ENCODE results near the gene SLC4A1. TPM values are rescaled to one million over a fixed set of nuclear protein-coding genes. Genes with fewer than 3 reads are reported as not detected.

The SLC4A1 gene
- total RNA-seq, 1 experiment from 2014 or later: not detected

- H3K27ac ChIP-seq (ENCODE audit: low read length): peak overlapping the region; percentile 71
- DNase-seq (peak; percentile 82), ATAC-seq (peak; percentile 17)
- intact Hi-C loops (cut with micrococcal nuclease): no loop called here
- no TSS peak for BruUV-seq (replicated peaks)
- H3K4me1 ChIP-seq (ENCODE audit: insufficient read depth, low read length): peaks cover 36% of the 10 kb centered on the region
- TF ChIP-seq CTCF (conservative IDR thresholded peaks at IDR 0.05; ENCODE audit: low read depth, low read length) (0 out of 2 replicates have a peak, but pooled peaks have one; percentile 15), EZH2phosphoT487 (IDR thresholded peaks at IDR 0.05; ENCODE audit: borderline replicate concordance, low read length) (no peak)
- H3K4me3 ChIP-seq (ENCODE audit: low read length): peak overlapping the region; percentile 73
- POLR2A ChIA-PET (ENCODE audit: unreplicated experiment): interaction anchor here (0.6 to 1.6 kb wide), 3 partner anchors 13 to 108 kb away, joined by 3 to 12 read pairs (median 10); no protein-coding TSS in a partner anchor
- peaks cover 10% of the 10 kb centered on the region for H3F3A ChIP-seq (ENCODE audit: low read length, unreplicated experiment)
- CTCF ChIA-PET: interaction anchor here (0.7 to 1.2 kb wide), 3 partner anchors 33 to 105 kb away, joined by 4 to 7 read pairs (median 4); partner anchors contain the start of gene TMUB2
- H3K9me3 ChIP-seq (ENCODE audit: low read length): no peaks in the 10 kb centered on the region
- peak overlapping the region; percentile 77 for H3K4me2 ChIP-seq (ENCODE audit: low read length)
- no peaks in the 10 kb centered on the region for H3K27me3 ChIP-seq (ENCODE audit: low read length)
- no peak overlapping the region for H2AFZ ChIP-seq (ENCODE audit: low read length)
- H3K9me2 ChIP-seq (replicated peaks; ENCODE audit: low read length): no peaks in the 10 kb centered on the region
- peaks cover 62% of the 10 kb centered on the region for H3K79me2 ChIP-seq (ENCODE audit: low read length)
- H3K36me3 ChIP-seq (ENCODE audit: low read depth, low read length): peaks cover 31% of the 10 kb centered on the region
- H3K9ac ChIP-seq (ENCODE audit: low read length): peak overlapping the region; percentile 97
- H4K20me1 ChIP-seq (ENCODE audit: low read length): no peaks in the 10 kb centered on the region
Measured at GRCh38 chr17:44219108-44219615, 48.8 kb downstream of the SLC4A1 start.

- Histone ChIP-seq H3K4me2 (ENCODE audit: low read length) (peak overlapping the region; percentile 93), H3K4me1 (ENCODE audit: insufficient read depth, low read length) (peaks cover 32% of the 10 kb centered on the region), H3K9me3 (ENCODE audit: low read length) (no peaks in the 10 kb centered on the region), H3K4me3 (ENCODE audit: low read length) (peak overlapping the region; percentile 73), H3K27me3 (ENCODE audit: low read length) (no peaks in the 10 kb centered on the region), H3K79me2 (ENCODE audit: low read length) (peaks cover 62% of the 10 kb centered on the region), H2AFZ (ENCODE audit: low read length) (peak overlapping the region; percentile 44), H3F3A (ENCODE audit: low read length, unreplicated experiment) (peaks cover 6% of the 10 kb centered on the region), H3K27ac (ENCODE audit: low read length) (peak overlapping the region; percentile 71), H3K9me2 (replicated peaks; ENCODE audit: low read length) (no peaks in the 10 kb centered on the region), H3K36me3 (ENCODE audit: low read depth, low read length) (peaks cover 37% of the 10 kb centered on the region), H3K9ac (ENCODE audit: low read length) (peak overlapping the region; percentile 97), H4K20me1 (ENCODE audit: low read length) (no peaks in the 10 kb centered on the region)
- ATAC-seq (peak; percentile 10), DNase-seq (peak; percentile 97)
- no TSS peak for BruUV-seq (replicated peaks)
- ChIA-PET CTCF (interaction anchor here (0.6 to 1.2 kb wide), 11 partner anchors 9 to 326 kb away, joined by 3 to 6 read pairs (median 5); partner anchors contain the start of gene TMUB2), POLR2A (ENCODE audit: unreplicated experiment) (interaction anchor here (0.6 to 1.6 kb wide), 7 partner anchors 30 to 1170 kb away, joined by 3 to 15 read pairs (median 7); no protein-coding TSS in a partner anchor)
- intact Hi-C loops (cut with micrococcal nuclease): loop anchor here (1.0 kb wide), 1 partner anchor 106 kb away; the partner anchor contains the start of gene SLC25A39
- no peak for TF ChIP-seq EZH2 (IDR thresholded peaks at IDR 0.05; ENCODE audit: low read length, unreplicated experiment)
- peak; percentile 76 for TF ChIP-seq CTCF (conservative IDR thresholded peaks at IDR 0.05; ENCODE audit: low read depth, low read length)
- TF ChIP-seq EZH2phosphoT487 (IDR thresholded peaks at IDR 0.05; ENCODE audit: borderline replicate concordance, low read length): peak; percentile 47; the same call in 1 of the 2 replicates
Measured at GRCh38 chr17:44218344-44219107, 49.4 kb downstream of the SLC4A1 start.

Data from PC-3 (cell line).